H1 (cell line): Measurements from ENCODE around the gene SPIRE1. TPM values are rescaled to one million over a fixed set of nuclear protein-coding genes. Genes with fewer than 3 reads are reported as not detected.

Source experiments
- BCL11A ChIP-seq, 2 experiments: IDR thresholded peaks; one replicate each; pipeline ENCODE4 v1.6.1; 2011; ENCODE audit warnings: low read depth in 2 of 2, low read length in 2 of 2, mild to moderate bottlenecking in 2 of 2
- BRCA1 ChIP-seq: IDR thresholded peaks from 2 replicates; pipeline ENCODE4 v1.6.1; 2012; ENCODE audit warnings: low read depth, low read length, improper control_type of control experiment
- POU5F1 ChIP-seq: IDR thresholded peaks from 2 replicates; pipeline ENCODE4 v1.6.1; 2011; ENCODE audit warnings: low read depth, mild to moderate bottlenecking, low read length, moderate library complexity
- RFX5 ChIP-seq: IDR thresholded peaks from 2 replicates; pipeline ENCODE4 v1.6.1; 2011; ENCODE audit warnings: low read depth, low read length, improper control_type of control experiment, borderline replicate concordance
- polyA plus RNA-seq, 7 experiments: library from polyadenylated mRNA; depleted of rRNA in 3 of 7; stranded (reverse) in 5 of 7; unstranded in 2 of 7; fragments of >200 nt in 5 of 7; fragments of 200-250 nt in 2 of 7; gene quantifications; 1 replicate in 5 of 7; 2 replicates in 1 of 7; 4 replicates in 1 of 7; pipeline versions ENCODE4 v1.2.1 to v1.2.3, GENCODE V29; 2011 to 2013; ENCODE audit warnings: missing spikeins in 2 of 7, mixed read lengths in 2 of 7
- total RNA-seq: library from RNA; stranded (reverse); fragmentation: NEBNext Ultra II Directional; extraction: Animal tissue kit (Norgen Biotek cat#: 25700); gene quantifications from 2 replicates; pipeline ENCODE4 v1.2.1, GENCODE V29; 2021

The SPIRE1 gene
- total and polyA plus RNA-seq, 2 of the 8 experiments (the other 6 are each of a cell fraction or from before 2014, with no cell fraction given), result 6.0 to 21.5 TPM

- TF ChIP-seq BCL11A (IDR thresholded peaks at IDR 0.05; ENCODE audit: low read depth in 2 of 2, low read length in 2 of 2), result no peak
- no peak for TF ChIP-seq POU5F1
- no peak for TF ChIP-seq RFX5
- no peak for TF ChIP-seq BRCA1
- TF ChIP-seq, all 59 proteins: peak for 0
Measured at GRCh38 chr18:12397793-12398192, 260.1 kb downstream of the SPIRE1 start (continued).
